ENCODE measurements around the gene LRRK2.

LRRK2 gene

GRCh38 chr12:40216516-40217288, 8.1 kb upstream of the LRRK2 start:
- Histone ChIP-seq H4K20me1 (ENCODE audit: insufficient read depth, low read length) (no peaks in the 10 kb centered on the region), H3K36me3 (replicated peaks; ENCODE audit: insufficient read depth, low read length) (no peaks in the 10 kb centered on the region), H3K27me3 (replicated peaks; ENCODE audit: insufficient read depth, low read length) (no peaks in the 10 kb centered on the region), H2AFZ (ENCODE audit: low read length) (no peak overlapping the region), H3K9ac (ENCODE audit: low read length) (no peak overlapping the region), H3F3A (ENCODE audit: insufficient read depth, low read length) (no peaks in the 10 kb centered on the region), H3K4me3 (ENCODE audit: low read length) (no peak overlapping the region), H3K9me2 (replicated peaks; ENCODE audit: insufficient read depth, low read length) (no peaks in the 10 kb centered on the region), H3K4me1 (ENCODE audit: low read length) (no peaks in the 10 kb centered on the region), H3K4me2 (ENCODE audit: low read depth, low read length) (no peak overlapping the region), H3K79me2 (ENCODE audit: low read length) (no peaks in the 10 kb centered on the region), H3K9me3 (replicated peaks; ENCODE audit: insufficient read depth, low read length) (no peaks in the 10 kb centered on the region), H3K27ac (ENCODE audit: low read length) (no peak overlapping the region)
- TF ChIP-seq CTCF (IDR thresholded peaks at IDR 0.05; ENCODE audit: low read length) = no peak
- TF ChIP-seq EZH2 (optimal IDR thresholded peaks at IDR 0.05; ENCODE audit: low read depth, low read length) = no peak
- no peak for TF ChIP-seq EZH2phosphoT487 (IDR thresholded peaks at IDR 0.05; ENCODE audit: low read length)
- DNase-seq = no peak

- no peak for TF ChIP-seq CTCF (IDR thresholded peaks at IDR 0.05; ENCODE audit: low read length)
- Histone ChIP-seq H3F3A (ENCODE audit: insufficient read depth, low read length) (no peaks in the 10 kb centered on the region), H4K20me1 (ENCODE audit: insufficient read depth, low read length) (no peaks in the 10 kb centered on the region), H3K36me3 (replicated peaks; ENCODE audit: insufficient read depth, low read length) (no peaks in the 10 kb centered on the region), H3K27ac (ENCODE audit: low read length) (no peak overlapping the region), H3K4me1 (ENCODE audit: low read length) (no peaks in the 10 kb centered on the region), H3K27me3 (replicated peaks; ENCODE audit: insufficient read depth, low read length) (no peaks in the 10 kb centered on the region), H3K4me3 (ENCODE audit: low read length) (no peak overlapping the region), H2AFZ (ENCODE audit: low read length) (no peak overlapping the region), H3K79me2 (ENCODE audit: low read length) (no peaks in the 10 kb centered on the region), H3K9ac (ENCODE audit: low read length) (no peak overlapping the region), H3K4me2 (ENCODE audit: low read depth, low read length) (no peak overlapping the region), H3K9me2 (replicated peaks; ENCODE audit: insufficient read depth, low read length) (no peaks in the 10 kb centered on the region), H3K9me3 (replicated peaks; ENCODE audit: insufficient read depth, low read length) (no peaks in the 10 kb centered on the region)
- no peak for DNase-seq
These were observed 5.0 kb upstream of the LRRK2 start for GRCh38 chr12:40219760-40220159.

- Histone ChIP-seq H2AFZ (ENCODE audit: low read length) (no peak overlapping the region), H3K4me1 (ENCODE audit: low read length) (no peaks in the 10 kb centered on the region; the same call in 1 of the 2 replicates), H3K9me2 (replicated peaks; ENCODE audit: insufficient read depth, low read length) (no peaks in the 10 kb centered on the region), H4K20me1 (ENCODE audit: insufficient read depth, low read length) (no peaks in the 10 kb centered on the region), H3K27ac (ENCODE audit: low read length) (no peak overlapping the region), H3K4me2 (ENCODE audit: low read depth, low read length) (no peak overlapping the region), H3K27me3 (replicated peaks; ENCODE audit: insufficient read depth, low read length) (no peaks in the 10 kb centered on the region), H3F3A (ENCODE audit: insufficient read depth, low read length) (no peaks in the 10 kb centered on the region), H3K4me3 (ENCODE audit: low read length) (no peak overlapping the region), H3K9me3 (replicated peaks; ENCODE audit: insufficient read depth, low read length) (no peaks in the 10 kb centered on the region), H3K36me3 (replicated peaks; ENCODE audit: insufficient read depth, low read length) (no peaks in the 10 kb centered on the region), H3K79me2 (ENCODE audit: low read length) (no peaks in the 10 kb centered on the region), H3K9ac (ENCODE audit: low read length) (no peak overlapping the region)
- TF ChIP-seq EZH2 (optimal IDR thresholded peaks at IDR 0.05; ENCODE audit: low read depth, low read length) (no peak), CTCF (IDR thresholded peaks at IDR 0.05; ENCODE audit: low read length) (no peak), EZH2phosphoT487 (IDR thresholded peaks at IDR 0.05; ENCODE audit: low read length) (no peak)
- no peak for DNase-seq
These were observed 2.5 kb upstream of the LRRK2 start for GRCh38 chr12:40222247-40222646.

Data from MM.1S (cell line).